Motor neuron (in vitro differentiated cells): ENCODE data around the gene LRATD1. TPM values are rescaled to one million over a fixed set of nuclear protein-coding genes. Genes with fewer than 3 reads are reported as not detected.

Source experiments
- ATAC-seq, 8 experiments: fragments of 200-7000 bp; cut with Tn5 transposase; replicated peaks in 6 of 8; 2 replicates each; pipeline ENCODE4 v1.8.0; 2021; ENCODE audit warnings: mild to moderate bottlenecking in 8 of 8, moderate library complexity in 8 of 8
- H3K27ac ChIP-seq, 2 donors: fragments of 250-450 bp; sonication (Bioruptor Pico); 2 replicates each; pipeline ENCODE4 v1.9.0; 2021; ENCODE audit warnings: antibody characterized with exemption in 2 of 2, mild to moderate bottlenecking in 2 of 2, moderate library complexity in 1 of 2
- H3K4me1 ChIP-seq, 2 donors: fragments of 250-450 bp; sonication (Bioruptor Pico); replicated peaks in 1 of 2; 2 replicates each; pipeline ENCODE4 v1.6.1; 2021; ENCODE audit warnings: antibody characterized with exemption in 2 of 2, mild to moderate bottlenecking in 2 of 2, moderate library complexity in 1 of 2
- H3K4me3 ChIP-seq, 5 donors: fragments of 250-450 bp; sonication (Bioruptor Pico); 2 replicates each; pipeline ENCODE4 v1.9.0; 2021; ENCODE audit warnings: antibody characterized with exemption in 5 of 5, mild to moderate bottlenecking in 5 of 5, moderate library complexity in 4 of 5
- WGBS, 10 experiments: fragments of 450-650 bp; shearing (Covaris generic); methylation state at CpG; one replicate each; pipeline ENCODE4 v1.0.0; 2022; 5-methylcytosine and 5-hydroxymethylcytosine counted together
- in situ Hi-C, 9 experiments: fragments of 400-800 bp; cut with MboI; loops; one replicate each; pipeline ENCODE4 v1.15.0; 2021; ENCODE audit warnings: low sequenced_read_pairs in 9 of 9, low pct_unique_long_range_greater_than_20kb in 2 of 9; ENCODE audit not compliant: unreplicated experiment in 9 of 9
- total RNA-seq, 8 experiments: library from RNA; unstranded; fragments of 300-600 nt; gene quantifications; 2 replicates each; pipeline versions ENCODE4 v1.2.3 to v1.2.4, GENCODE V29; 2022

LRATD1 gene
- total RNA-seq, 8 experiments from 2014 or later: 15.4 to 29.4 (median 19.5) TPM

DNA sequence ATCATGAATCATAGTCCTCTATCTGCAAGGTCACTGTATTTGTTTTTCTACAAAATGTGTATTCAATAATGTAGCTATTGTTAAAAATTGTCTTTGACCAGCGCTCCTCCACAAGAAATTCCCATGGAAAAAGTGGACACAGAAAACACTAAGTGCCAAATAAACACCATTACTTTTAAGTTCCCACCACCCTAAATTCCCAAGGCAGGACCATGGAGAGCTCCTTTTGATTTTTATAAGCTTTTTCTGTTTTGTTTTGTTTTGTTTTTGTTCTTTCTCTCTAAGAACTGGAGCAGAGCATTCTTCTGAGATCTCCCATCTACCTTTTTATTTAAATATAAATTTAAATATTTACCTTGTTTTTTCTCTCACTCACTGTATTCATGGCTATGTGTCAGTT, 44.5 kb downstream of the LRATD1 start:
- Histone ChIP-seq H3K4me3 (no peak overlapping the region), H3K4me1 (peaks cover 0 to 11% of the 10 kb centered on the region in 2 donors), H3K27ac (no peak overlapping the region)
- WGBS, 10 experiments: 0 to 100% (median 55%) methylated on average over 1 of the region's 1 CpG; no CpG with 5 or more reads in 3 of the 10 experiments
- ATAC-seq: no peak
- in situ Hi-C loops: no loop called here

DNA sequence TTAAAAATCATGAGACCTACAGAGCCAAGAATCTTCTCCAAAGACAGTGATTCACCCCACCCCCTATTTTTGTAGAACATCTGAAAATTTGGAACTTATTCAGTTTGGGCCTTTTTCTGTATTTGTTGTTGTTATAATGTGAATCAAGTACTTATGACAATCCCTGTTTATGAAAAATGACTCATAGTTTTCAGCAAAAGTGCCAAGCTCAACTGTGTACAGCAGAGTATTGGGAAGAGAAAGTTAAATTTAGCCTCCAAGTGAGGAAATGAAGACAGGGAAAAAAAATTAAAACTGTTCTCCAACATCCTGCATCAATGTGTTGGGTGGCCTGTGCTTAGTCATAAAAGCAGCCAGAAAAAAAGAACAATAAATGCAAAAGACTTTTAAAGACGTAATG, 46.2 kb downstream of the LRATD1 start:
- Histone ChIP-seq H3K27ac (no peak overlapping the region), H3K4me1 (peaks cover 0 to 11% of the 10 kb centered on the region in 2 donors), H3K4me3 (no peak overlapping the region)
- in situ Hi-C loops: no loop called here
- no peak for ATAC-seq
- 0 to 86% (median 60%) methylated on average over 1 of the region's 1 CpG; no CpG with 5 or more reads in 1 of the 10 experiments for WGBS, 10 experiments

DNA sequence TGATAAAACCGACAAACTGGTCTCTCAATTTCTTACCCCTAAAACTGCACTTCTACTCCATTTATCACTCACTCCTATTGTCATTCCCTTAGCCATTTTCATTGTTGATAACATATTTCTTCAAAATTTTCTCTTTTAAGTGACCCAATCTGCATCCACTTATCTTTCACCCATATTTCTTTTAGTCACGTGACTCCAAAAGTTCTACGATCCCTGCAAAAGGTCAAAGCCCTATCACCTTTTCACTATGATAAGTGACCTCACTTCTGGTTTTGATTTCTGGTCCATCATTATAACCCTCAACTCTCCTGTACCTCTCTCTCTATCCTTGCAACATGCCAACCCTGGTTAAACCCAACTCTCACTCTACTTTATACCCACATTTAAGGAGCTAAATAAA, 49.1 kb downstream of the LRATD1 start:
- no peak overlapping the region for H3K4me3 ChIP-seq
- 37 to 100% (median 83%) methylated on average over 1 to 3 of the region's 3 CpGs for WGBS, 10 experiments
- peaks cover 0 to 4% of the 10 kb centered on the region in 2 donors for H3K4me1 ChIP-seq
- no peak for ATAC-seq
- in situ Hi-C loops: no loop called here
- no peak overlapping the region for H3K27ac ChIP-seq
